HEK293 (cell line): ENCODE data around the gene AFF3.

ENCODE experiments used
- FEZF1 ChIP-seq: fragments of 450-650 bp; formaldehyde crosslinking; IDR thresholded peaks from 2 replicates; pipeline ENCODE4 v1.5.1; 2016; ENCODE audit warnings: missing biosample characterization, missing genetic modification characterization
- GLIS2 ChIP-seq: fragments of 450-650 bp; formaldehyde crosslinking; IDR thresholded peaks from 2 replicates; pipeline ENCODE4 v1.5.1; 2016; ENCODE audit warnings: missing biosample characterization, missing genetic modification characterization
- KLF16 ChIP-seq: fragments of 450-650 bp; formaldehyde crosslinking; IDR thresholded peaks from 2 replicates; pipeline ENCODE4 v1.5.1; 2017; ENCODE audit warnings: missing biosample characterization, missing genetic modification characterization
- OSR2 ChIP-seq: fragments of 450-650 bp; formaldehyde crosslinking; IDR thresholded peaks from 2 replicates; pipeline ENCODE4 v1.5.1; 2016; ENCODE audit warnings: missing biosample characterization, missing genetic modification characterization
- RBAK ChIP-seq: fragments of 450-650 bp; formaldehyde crosslinking; IDR thresholded peaks from 2 replicates; pipeline ENCODE4 v1.5.1; 2016; ENCODE audit warnings: missing biosample characterization, missing genetic modification characterization
- ZBTB8A ChIP-seq: fragments of 450-650 bp; formaldehyde crosslinking; IDR thresholded peaks from 2 replicates; pipeline ENCODE4 v1.5.1; 2016; ENCODE audit warnings: missing biosample characterization, missing genetic modification characterization
- ZFP69B ChIP-seq: fragments of 450-650 bp; formaldehyde crosslinking; IDR thresholded peaks from 2 replicates; pipeline ENCODE4 v1.5.1; 2016; ENCODE audit warnings: missing biosample characterization, missing genetic modification characterization
- ZNF10 ChIP-seq: fragments of 450-650 bp; formaldehyde crosslinking; IDR thresholded peaks from 2 replicates; pipeline ENCODE4 v1.5.1; 2017; ENCODE audit warnings: missing biosample characterization, missing genetic modification characterization
- ZNF132 ChIP-seq: fragments of 450-650 bp; formaldehyde crosslinking; IDR thresholded peaks from 2 replicates; pipeline ENCODE4 v1.5.1; 2017; ENCODE audit warnings: missing biosample characterization, missing genetic modification characterization, borderline replicate concordance
- ZNF175 ChIP-seq: fragments of 450-650 bp; formaldehyde crosslinking; IDR thresholded peaks from 2 replicates; pipeline ENCODE4 v1.5.1; 2016; ENCODE audit warnings: missing biosample characterization, missing genetic modification characterization
- ZNF223 ChIP-seq: fragments of 450-650 bp; formaldehyde crosslinking; IDR thresholded peaks from 2 replicates; pipeline ENCODE4 v1.5.1; 2016; ENCODE audit warnings: missing biosample characterization, missing genetic modification characterization
- ZNF302 ChIP-seq: fragments of 450-650 bp; formaldehyde crosslinking; IDR thresholded peaks from 2 replicates; pipeline ENCODE4 v1.5.1; 2016; ENCODE audit warnings: missing biosample characterization, missing genetic modification characterization, low read depth
- ZNF341 ChIP-seq: fragments of 450-650 bp; formaldehyde crosslinking; IDR thresholded peaks from 2 replicates; pipeline ENCODE4; 2016; ENCODE audit warnings: low read depth, missing biosample characterization, missing genetic modification characterization
- ZNF354C ChIP-seq: fragments of 450-650 bp; formaldehyde crosslinking; IDR thresholded peaks from 2 replicates; pipeline ENCODE4 v1.5.1; 2016; ENCODE audit warnings: missing biosample characterization, missing genetic modification characterization, low read depth, borderline replicate concordance
- ZNF37A ChIP-seq: fragments of 450-650 bp; IDR thresholded peaks from 2 replicates; pipeline ENCODE4 v1.5.1; 2018; ENCODE audit warnings: missing biosample characterization, missing genetic modification characterization
- ZNF391 ChIP-seq: fragments of 450-650 bp; formaldehyde crosslinking; IDR thresholded peaks from 2 replicates; pipeline ENCODE4 v1.5.1; 2016; ENCODE audit warnings: low read depth, missing biosample characterization, missing genetic modification characterization, borderline replicate concordance
- ZNF426 ChIP-seq: fragments of 450-650 bp; formaldehyde crosslinking; IDR thresholded peaks from 2 replicates; pipeline ENCODE4 v1.5.1; 2017; ENCODE audit warnings: missing biosample characterization, missing genetic modification characterization, mild to moderate bottlenecking, inconsistent platforms, moderate library complexity
- ZNF433 ChIP-seq: fragments of 450-650 bp; formaldehyde crosslinking; IDR thresholded peaks from 2 replicates; pipeline ENCODE4 v1.5.1; 2016; ENCODE audit warnings: missing biosample characterization, missing genetic modification characterization, low read depth
- ZNF514 ChIP-seq: fragments of 450-650 bp; formaldehyde crosslinking; IDR thresholded peaks from 2 replicates; pipeline ENCODE4 v1.5.1; 2016; ENCODE audit warnings: missing biosample characterization, missing genetic modification characterization
- ZNF530 ChIP-seq: fragments of 450-650 bp; formaldehyde crosslinking; IDR thresholded peaks from 2 replicates; pipeline ENCODE4 v1.5.1; 2016; ENCODE audit warnings: low read depth, missing biosample characterization, missing genetic modification characterization
- ZNF610 ChIP-seq: fragments of 450-650 bp; formaldehyde crosslinking; IDR thresholded peaks from 2 replicates; pipeline ENCODE4 v1.5.1; 2016; ENCODE audit warnings: missing biosample characterization, missing genetic modification characterization, borderline replicate concordance
- ZNF654 ChIP-seq: fragments of 450-650 bp; formaldehyde crosslinking; IDR thresholded peaks from 2 replicates; pipeline ENCODE4 v1.5.1; 2016; ENCODE audit warnings: low read depth, missing biosample characterization, missing genetic modification characterization
- ZNF747 ChIP-seq: fragments of 450-650 bp; formaldehyde crosslinking; IDR thresholded peaks from 2 replicates; pipeline ENCODE4 v1.5.1; 2016; ENCODE audit warnings: missing biosample characterization, missing genetic modification characterization
- ZNF76 ChIP-seq: fragments of 450-650 bp; formaldehyde crosslinking; IDR thresholded peaks from 2 replicates; pipeline ENCODE4; 2016; ENCODE audit warnings: low read depth, missing biosample characterization, missing genetic modification characterization, borderline replicate concordance
- ZSCAN30 ChIP-seq: fragments of 450-650 bp; IDR thresholded peaks from 2 replicates; pipeline ENCODE4 v1.5.1; 2018; ENCODE audit warnings: missing biosample characterization, mild to moderate bottlenecking, missing genetic modification characterization, moderate library complexity
- TF ChIP-seq, protein P1 (sequence below): fragments of 450-650 bp; formaldehyde crosslinking; conservative IDR thresholded peaks from 2 replicates; pipeline ENCODE4 v1.5.1; 2016; ENCODE audit warnings: low read depth, missing biosample characterization, missing genetic modification characterization
- TF ChIP-seq, protein P2 (sequence below): fragments of 450-650 bp; formaldehyde crosslinking; IDR thresholded peaks from 2 replicates; pipeline ENCODE4 v1.5.1; 2016; ENCODE audit warnings: missing biosample characterization, missing genetic modification characterization
- TF ChIP-seq, protein P3 (sequence below): fragments of 450-650 bp; formaldehyde crosslinking; IDR thresholded peaks from 2 replicates; pipeline ENCODE4 v1.5.1; 2016; ENCODE audit warnings: missing biosample characterization, missing genetic modification characterization
- TF ChIP-seq, protein P4 (sequence below): fragments of 450-650 bp; formaldehyde crosslinking; IDR thresholded peaks from 2 replicates; pipeline ENCODE4 v1.5.1; 2016; ENCODE audit warnings: missing biosample characterization, missing genetic modification characterization
- TF ChIP-seq, protein P5 (sequence below): fragments of 450-650 bp; formaldehyde crosslinking; IDR thresholded peaks from 2 replicates; pipeline ENCODE4 v1.5.1; 2016; ENCODE audit warnings: missing biosample characterization, missing genetic modification characterization

AFF3 gene

DNA sequence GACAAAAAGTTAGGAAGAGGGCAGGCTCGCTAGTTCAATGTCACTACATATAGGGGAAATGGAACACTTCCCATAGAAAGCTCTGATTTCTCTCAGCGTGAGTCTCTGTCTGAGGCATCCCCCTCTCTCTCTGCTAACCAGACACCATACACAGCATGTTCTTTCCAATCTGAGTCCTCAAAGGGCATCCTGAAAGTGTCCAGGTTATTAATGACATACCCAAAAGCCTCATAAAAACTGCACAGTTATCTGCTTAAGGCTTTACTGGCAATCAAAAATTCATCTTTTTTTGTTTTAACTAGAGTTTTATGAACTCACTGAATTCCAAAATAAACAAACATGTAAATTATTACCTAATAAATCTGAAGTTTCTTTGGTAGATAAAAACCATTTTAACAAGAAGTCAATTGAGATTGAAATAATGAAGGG lies 137.4 kb downstream of the AFF3 start (continued):
- TF ChIP-seq, protein P1, sequence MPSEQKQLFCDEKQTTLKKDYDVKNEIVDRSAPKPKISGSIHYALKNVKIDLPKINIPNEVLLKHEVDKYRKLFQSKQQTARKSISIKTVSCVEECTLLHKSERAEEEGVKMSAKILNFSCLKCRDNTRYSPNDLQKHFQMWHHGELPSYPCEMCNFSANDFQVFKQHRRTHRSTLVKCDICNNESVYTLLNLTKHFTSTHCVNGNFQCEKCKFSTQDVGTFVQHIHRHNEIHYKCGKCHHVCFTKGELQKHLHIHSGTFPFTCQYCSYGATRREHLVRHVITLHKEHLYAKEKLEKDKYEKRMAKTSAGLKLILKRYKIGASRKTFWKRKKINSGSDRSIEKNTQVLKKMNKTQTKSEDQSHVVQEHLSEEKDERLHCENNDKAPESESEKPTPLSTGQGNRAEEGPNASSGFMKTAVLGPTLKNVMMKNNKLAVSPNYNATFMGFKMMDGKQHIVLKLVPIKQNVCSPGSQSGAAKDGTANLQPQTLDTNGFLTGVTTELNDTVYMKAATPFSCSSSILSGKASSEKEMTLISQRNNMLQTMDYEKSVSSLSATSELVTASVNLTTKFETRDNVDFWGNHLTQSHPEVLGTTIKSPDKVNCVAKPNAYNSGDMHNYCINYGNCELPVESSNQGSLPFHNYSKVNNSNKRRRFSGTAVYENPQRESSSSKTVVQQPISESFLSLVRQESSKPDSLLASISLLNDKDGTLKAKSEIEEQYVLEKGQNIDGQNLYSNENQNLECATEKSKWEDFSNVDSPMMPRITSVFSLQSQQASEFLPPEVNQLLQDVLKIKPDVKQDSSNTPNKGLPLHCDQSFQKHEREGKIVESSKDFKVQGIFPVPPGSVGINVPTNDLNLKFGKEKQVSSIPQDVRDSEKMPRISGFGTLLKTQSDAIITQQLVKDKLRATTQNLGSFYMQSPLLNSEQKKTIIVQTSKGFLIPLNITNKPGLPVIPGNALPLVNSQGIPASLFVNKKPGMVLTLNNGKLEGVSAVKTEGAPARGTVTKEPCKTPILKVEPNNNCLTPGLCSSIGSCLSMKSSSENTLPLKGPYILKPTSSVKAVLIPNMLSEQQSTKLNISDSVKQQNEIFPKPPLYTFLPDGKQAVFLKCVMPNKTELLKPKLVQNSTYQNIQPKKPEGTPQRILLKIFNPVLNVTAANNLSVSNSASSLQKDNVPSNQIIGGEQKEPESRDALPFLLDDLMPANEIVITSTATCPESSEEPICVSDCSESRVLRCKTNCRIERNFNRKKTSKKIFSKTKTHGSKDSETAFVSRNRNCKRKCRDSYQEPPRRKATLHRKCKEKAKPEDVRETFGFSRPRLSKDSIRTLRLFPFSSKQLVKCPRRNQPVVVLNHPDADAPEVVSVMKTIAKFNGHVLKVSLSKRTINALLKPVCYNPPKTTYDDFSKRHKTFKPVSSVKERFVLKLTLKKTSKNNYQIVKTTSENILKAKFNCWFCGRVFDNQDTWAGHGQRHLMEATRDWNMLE (tag by site-specific recombination) = no peak
- peak; percentile 96 for TF ChIP-seq FEZF1
- TF ChIP-seq, protein P2, sequence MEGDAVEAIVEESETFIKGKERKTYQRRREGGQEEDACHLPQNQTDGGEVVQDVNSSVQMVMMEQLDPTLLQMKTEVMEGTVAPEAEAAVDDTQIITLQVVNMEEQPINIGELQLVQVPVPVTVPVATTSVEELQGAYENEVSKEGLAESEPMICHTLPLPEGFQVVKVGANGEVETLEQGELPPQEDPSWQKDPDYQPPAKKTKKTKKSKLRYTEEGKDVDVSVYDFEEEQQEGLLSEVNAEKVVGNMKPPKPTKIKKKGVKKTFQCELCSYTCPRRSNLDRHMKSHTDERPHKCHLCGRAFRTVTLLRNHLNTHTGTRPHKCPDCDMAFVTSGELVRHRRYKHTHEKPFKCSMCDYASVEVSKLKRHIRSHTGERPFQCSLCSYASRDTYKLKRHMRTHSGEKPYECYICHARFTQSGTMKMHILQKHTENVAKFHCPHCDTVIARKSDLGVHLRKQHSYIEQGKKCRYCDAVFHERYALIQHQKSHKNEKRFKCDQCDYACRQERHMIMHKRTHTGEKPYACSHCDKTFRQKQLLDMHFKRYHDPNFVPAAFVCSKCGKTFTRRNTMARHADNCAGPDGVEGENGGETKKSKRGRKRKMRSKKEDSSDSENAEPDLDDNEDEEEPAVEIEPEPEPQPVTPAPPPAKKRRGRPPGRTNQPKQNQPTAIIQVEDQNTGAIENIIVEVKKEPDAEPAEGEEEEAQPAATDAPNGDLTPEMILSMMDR (tag by site-specific recombination) = no peak
- TF ChIP-seq, protein P3, sequence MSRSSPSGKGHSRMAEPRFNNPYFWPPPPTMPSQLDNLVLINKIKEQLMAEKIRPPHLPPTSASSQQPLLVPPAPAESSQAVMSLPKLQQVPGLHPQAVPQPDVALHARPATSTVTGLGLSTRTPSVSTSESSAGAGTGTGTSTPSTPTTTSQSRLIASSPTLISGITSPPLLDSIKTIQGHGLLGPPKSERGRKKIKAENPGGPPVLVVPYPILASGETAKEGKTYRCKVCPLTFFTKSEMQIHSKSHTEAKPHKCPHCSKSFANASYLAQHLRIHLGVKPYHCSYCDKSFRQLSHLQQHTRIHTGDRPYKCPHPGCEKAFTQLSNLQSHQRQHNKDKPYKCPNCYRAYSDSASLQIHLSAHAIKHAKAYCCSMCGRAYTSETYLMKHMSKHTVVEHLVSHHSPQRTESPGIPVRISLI (tag by site-specific recombination) = 0 out of 2 replicates have a peak, but pooled peaks have one; percentile 33
- no peak for TF ChIP-seq ZNF530
- no peak; the same call in 1 of the 2 replicates for TF ChIP-seq ZNF426 (tag by site-specific recombination)
- TF ChIP-seq, protein P4, sequence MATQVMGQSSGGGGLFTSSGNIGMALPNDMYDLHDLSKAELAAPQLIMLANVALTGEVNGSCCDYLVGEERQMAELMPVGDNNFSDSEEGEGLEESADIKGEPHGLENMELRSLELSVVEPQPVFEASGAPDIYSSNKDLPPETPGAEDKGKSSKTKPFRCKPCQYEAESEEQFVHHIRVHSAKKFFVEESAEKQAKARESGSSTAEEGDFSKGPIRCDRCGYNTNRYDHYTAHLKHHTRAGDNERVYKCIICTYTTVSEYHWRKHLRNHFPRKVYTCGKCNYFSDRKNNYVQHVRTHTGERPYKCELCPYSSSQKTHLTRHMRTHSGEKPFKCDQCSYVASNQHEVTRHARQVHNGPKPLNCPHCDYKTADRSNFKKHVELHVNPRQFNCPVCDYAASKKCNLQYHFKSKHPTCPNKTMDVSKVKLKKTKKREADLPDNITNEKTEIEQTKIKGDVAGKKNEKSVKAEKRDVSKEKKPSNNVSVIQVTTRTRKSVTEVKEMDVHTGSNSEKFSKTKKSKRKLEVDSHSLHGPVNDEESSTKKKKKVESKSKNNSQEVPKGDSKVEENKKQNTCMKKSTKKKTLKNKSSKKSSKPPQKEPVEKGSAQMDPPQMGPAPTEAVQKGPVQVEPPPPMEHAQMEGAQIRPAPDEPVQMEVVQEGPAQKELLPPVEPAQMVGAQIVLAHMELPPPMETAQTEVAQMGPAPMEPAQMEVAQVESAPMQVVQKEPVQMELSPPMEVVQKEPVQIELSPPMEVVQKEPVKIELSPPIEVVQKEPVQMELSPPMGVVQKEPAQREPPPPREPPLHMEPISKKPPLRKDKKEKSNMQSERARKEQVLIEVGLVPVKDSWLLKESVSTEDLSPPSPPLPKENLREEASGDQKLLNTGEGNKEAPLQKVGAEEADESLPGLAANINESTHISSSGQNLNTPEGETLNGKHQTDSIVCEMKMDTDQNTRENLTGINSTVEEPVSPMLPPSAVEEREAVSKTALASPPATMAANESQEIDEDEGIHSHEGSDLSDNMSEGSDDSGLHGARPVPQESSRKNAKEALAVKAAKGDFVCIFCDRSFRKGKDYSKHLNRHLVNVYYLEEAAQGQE = no peak
- no peak for TF ChIP-seq RBAK
- TF ChIP-seq GLIS2 (tag by site-specific recombination) = no peak; the same call in 1 of the 2 replicates
- TF ChIP-seq ZNF132 (tag by site-specific recombination) = no peak
- TF ChIP-seq ZNF654 (tag by site-specific recombination) = no peak
- no peak for TF ChIP-seq ZNF391 (tag by site-specific recombination)
- TF ChIP-seq KLF16 (tag by site-specific recombination) = no peak; the same call in 1 of the 2 replicates
- no peak for TF ChIP-seq ZNF76 (tag by site-specific recombination)
- no peak for TF ChIP-seq ZNF433
- TF ChIP-seq OSR2 (tag by site-specific recombination) = peak; percentile 89
- TF ChIP-seq, protein P5, sequence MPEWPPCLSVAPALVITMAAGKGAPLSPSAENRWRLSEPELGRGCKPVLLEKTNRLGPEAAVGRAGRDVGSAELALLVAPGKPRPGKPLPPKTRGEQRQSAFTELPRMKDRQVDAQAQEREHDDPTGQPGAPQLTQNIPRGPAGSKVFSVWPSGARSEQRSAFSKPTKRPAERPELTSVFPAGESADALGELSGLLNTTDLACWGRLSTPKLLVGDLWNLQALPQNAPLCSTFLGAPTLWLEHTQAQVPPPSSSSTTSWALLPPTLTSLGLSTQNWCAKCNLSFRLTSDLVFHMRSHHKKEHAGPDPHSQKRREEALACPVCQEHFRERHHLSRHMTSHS (tag by site-specific recombination) = peak; percentile 95
- TF ChIP-seq ZNF354C (tag by site-specific recombination) = no peak
- no peak; the same call in 1 of the 2 replicates for TF ChIP-seq ZNF341 (tag by site-specific recombination)
- TF ChIP-seq ZSCAN30 = peak; percentile 89; the same call in 1 of the 2 replicates
- TF ChIP-seq ZNF514 (tag by site-specific recombination) = no peak
- no peak for TF ChIP-seq ZNF747 (tag by site-specific recombination)
- TF ChIP-seq ZFP69B (tag by site-specific recombination) = no peak
- no peak for TF ChIP-seq ZNF223 (tag by site-specific recombination)
- TF ChIP-seq ZBTB8A (tag by site-specific recombination) = peak; percentile 57
- TF ChIP-seq ZNF175 = no peak
- TF ChIP-seq ZNF610 (tag by site-specific recombination) = no peak
- no peak for TF ChIP-seq ZNF10
- TF ChIP-seq ZNF37A (tag by site-specific recombination) = no peak
- no peak for TF ChIP-seq ZNF302 (tag by site-specific recombination)
